SU-DHL-6 (cell line): Measurements from ENCODE around the gene PHTF2.

Experiments
- EZH2phosphoT487 ChIP-seq: fragments of 200-600 bp; sonication (generic), shearing (Covaris generic); conservative IDR thresholded peaks from 2 replicates; pipeline ENCODE4 v1.6.1; 2018; ENCODE audit warnings: mild to moderate bottlenecking, antibody characterized with exemption, low read length, moderate library complexity, mixed read lengths
- TF ChIP-seq, protein P1 (sequence below): fragments of 200-600 bp; sonication (generic); IDR thresholded peaks from one replicate; pipeline ENCODE4 v1.5.1; 2017; ENCODE audit warnings: antibody characterized with exemption, mild to moderate bottlenecking, low read length, moderate library complexity; ENCODE audit not compliant: insufficient read depth, poor library complexity, severe bottlenecking

- TF ChIP-seq, protein P1, sequence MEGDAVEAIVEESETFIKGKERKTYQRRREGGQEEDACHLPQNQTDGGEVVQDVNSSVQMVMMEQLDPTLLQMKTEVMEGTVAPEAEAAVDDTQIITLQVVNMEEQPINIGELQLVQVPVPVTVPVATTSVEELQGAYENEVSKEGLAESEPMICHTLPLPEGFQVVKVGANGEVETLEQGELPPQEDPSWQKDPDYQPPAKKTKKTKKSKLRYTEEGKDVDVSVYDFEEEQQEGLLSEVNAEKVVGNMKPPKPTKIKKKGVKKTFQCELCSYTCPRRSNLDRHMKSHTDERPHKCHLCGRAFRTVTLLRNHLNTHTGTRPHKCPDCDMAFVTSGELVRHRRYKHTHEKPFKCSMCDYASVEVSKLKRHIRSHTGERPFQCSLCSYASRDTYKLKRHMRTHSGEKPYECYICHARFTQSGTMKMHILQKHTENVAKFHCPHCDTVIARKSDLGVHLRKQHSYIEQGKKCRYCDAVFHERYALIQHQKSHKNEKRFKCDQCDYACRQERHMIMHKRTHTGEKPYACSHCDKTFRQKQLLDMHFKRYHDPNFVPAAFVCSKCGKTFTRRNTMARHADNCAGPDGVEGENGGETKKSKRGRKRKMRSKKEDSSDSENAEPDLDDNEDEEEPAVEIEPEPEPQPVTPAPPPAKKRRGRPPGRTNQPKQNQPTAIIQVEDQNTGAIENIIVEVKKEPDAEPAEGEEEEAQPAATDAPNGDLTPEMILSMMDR = no peak
- no peak for TF ChIP-seq EZH2phosphoT487
Observed at GRCh38 chr7:77950548-77950947, 152.0 kb downstream of the PHTF2 start.
